NCI-H2081 (cell line): ENCODE data around the gene LASP1.
"Not testable (repeated sequence)": the region's sequence is repeated elsewhere in the genome, so short reads cannot be mapped to it uniquely, and the experiment has no call there.

Source experiments
- DNase-seq, 2 experiments: peaks; one replicate each; lab custom pipeline; 2025; lab: John Stamatoyannopoulos, UW

LASP1 gene

GRCh38 chr17:38939987-38940386, 70.1 kb downstream of the LASP1 start:
- no peak for DNase-seq

GRCh38 chr17:38940404-38940803, 70.5 kb downstream of the LASP1 start:
- no peak for DNase-seq

- no peak for DNase-seq
Measured at GRCh38 chr17:38942696-38943334, 73.0 kb downstream of the LASP1 start.

GRCh38 chr17:38943607-38944006, 73.7 kb downstream of the LASP1 start:
- DNase-seq: no peak

GRCh38 chr17:38947189-38947588, 77.3 kb downstream of the LASP1 start:
- no peak for DNase-seq

- DNase-seq: not testable (repeated sequence)
Measured at GRCh38 chr17:38953800-38954199, 83.9 kb downstream of the LASP1 start.

- no peak for DNase-seq
Measured at GRCh38 chr17:38958326-38958725, 88.5 kb downstream of the LASP1 start.

GRCh38 chr17:38958756-38959155, 88.9 kb downstream of the LASP1 start:
- DNase-seq: no peak

GRCh38 chr17:38959508-38959907, 89.7 kb downstream of the LASP1 start:
- no peak for DNase-seq

- no peak for DNase-seq
Measured at GRCh38 chr17:38960402-38960801, 90.5 kb downstream of the LASP1 start.

GRCh38 chr17:38961413-38961812, 91.6 kb downstream of the LASP1 start:
- no peak for DNase-seq

- peak; percentile 25 to 46 for DNase-seq
Measured at GRCh38 chr17:38967290-38967738, 97.5 kb downstream of the LASP1 start, which contains the start of gene FBXO47. TSS of gene FBXO47 (minus strand) at chr17:38967403. CDS start at chr17:38963025, 4,378 bp downstream.

GRCh38 chr17:38969281-38969680, 99.4 kb downstream of the LASP1 start:
- DNase-seq: no peak

- DNase-seq: no peak
Measured at GRCh38 chr17:38970128-38970527, 100.3 kb downstream of the LASP1 start.

GRCh38 chr17:38970804-38971203, 100.9 kb downstream of the LASP1 start:
- no peak for DNase-seq
